ENCODE results near the gene PLLP. TPM values are rescaled to one million over a fixed set of nuclear protein-coding genes. Genes with fewer than 3 reads are reported as not detected.

Gene PLLP
- total RNA-seq, 2 donors from 2014 or later, result not detected

- H3K9me3 Mint-ChIP-seq, result no peaks in the 10 kb centered on the region
- no peak for ATAC-seq (replicated peaks)
- H3K27me3 Mint-ChIP-seq, result no peaks in the 10 kb centered on the region
- H3K36me3 Mint-ChIP-seq (ENCODE audit: low read depth), result peaks cover 47% of the 10 kb centered on the region
- H3K4me3 Mint-ChIP-seq, result no peak overlapping the region
- peak overlapping the region; percentile 8 for H3K27ac Mint-ChIP-seq
- peaks cover 18% of the 10 kb centered on the region for H3K4me1 Mint-ChIP-seq
Observed at GRCh38 chr16:57240851-57241250, 43.6 kb downstream of the PLLP start.

DNA sequence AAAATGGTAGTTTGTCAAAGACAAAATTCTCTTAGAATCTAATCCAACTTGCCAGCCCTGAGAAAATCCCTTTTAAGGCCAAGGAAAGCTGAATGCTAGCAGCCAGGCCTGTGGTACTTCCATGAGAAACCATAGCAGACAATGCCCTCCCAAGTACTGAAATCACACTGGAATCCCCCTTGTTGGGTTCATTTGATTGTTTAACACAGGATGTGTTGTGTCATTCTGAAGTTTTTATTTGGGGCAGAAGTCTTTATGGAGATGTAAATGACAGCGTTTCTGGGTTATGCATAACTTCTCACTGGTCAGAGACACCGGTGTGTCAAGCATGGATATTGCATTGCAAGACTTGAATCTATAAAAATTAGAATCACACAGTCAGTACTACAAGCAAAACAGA is 45.4 kb downstream of the PLLP start:
- H3K4me3 Mint-ChIP-seq, result no peak overlapping the region
- peaks cover 6% of the 10 kb centered on the region for H3K4me1 Mint-ChIP-seq
- peaks cover 60% of the 10 kb centered on the region for H3K36me3 Mint-ChIP-seq (ENCODE audit: low read depth)
- no peaks in the 10 kb centered on the region for H3K27me3 Mint-ChIP-seq
- H3K9me3 Mint-ChIP-seq, result no peaks in the 10 kb centered on the region
- ATAC-seq (replicated peaks), result peak; percentile 49
- H3K27ac Mint-ChIP-seq, result no peak overlapping the region

DNA sequence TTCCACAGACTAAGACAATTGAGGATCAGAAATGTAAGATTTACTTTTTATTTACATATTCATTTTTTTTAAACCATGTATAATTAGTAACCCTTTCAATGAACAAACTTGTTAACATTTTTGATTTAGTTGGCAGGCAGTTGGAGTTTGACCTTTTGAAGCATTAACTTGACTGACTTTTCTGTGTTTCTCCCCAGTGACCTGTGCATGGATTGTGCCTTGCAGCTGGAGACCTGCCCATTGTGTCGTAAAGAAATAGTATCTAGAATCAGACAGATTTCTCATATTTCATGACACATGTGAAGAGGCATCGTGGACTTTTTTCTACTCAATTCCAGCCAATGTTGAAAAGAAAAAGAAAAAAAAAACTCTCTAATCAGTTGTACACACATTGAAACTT is 45.8 kb downstream of the PLLP start:
- Mint-ChIP-seq H3K27me3 (no peaks in the 10 kb centered on the region), H3K27ac (no peak overlapping the region), H3K9me3 (no peaks in the 10 kb centered on the region), H3K36me3 (ENCODE audit: low read depth) (peaks cover 65% of the 10 kb centered on the region), H3K4me3 (no peak overlapping the region), H3K4me1 (peaks cover 8% of the 10 kb centered on the region)
- no peak for ATAC-seq (replicated peaks)

DNA sequence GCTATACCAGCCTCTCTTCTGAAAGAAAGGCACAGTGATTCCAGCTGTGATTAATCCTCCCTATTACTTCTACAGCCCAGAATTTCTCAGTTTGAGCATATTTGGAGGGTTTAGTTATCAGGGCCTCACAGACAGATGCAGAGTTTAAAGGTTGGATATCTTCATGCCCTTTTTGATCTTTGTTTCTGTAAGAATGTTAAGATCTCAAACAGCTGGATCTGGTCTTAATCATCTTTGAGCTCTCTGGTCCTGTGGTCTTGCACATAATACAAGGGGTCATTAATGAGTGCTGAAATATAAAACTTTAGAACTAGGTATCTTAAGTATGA is 48.5 kb downstream of the PLLP start:
- Mint-ChIP-seq H3K27ac (peak overlapping the region; percentile 70), H3K36me3 (ENCODE audit: low read depth) (peaks cover 92% of the 10 kb centered on the region), H3K4me1 (peaks cover 10% of the 10 kb centered on the region), H3K4me3 (no peak overlapping the region), H3K27me3 (no peaks in the 10 kb centered on the region), H3K9me3 (no peaks in the 10 kb centered on the region)
- ATAC-seq (replicated peaks), result no peak

DNA sequence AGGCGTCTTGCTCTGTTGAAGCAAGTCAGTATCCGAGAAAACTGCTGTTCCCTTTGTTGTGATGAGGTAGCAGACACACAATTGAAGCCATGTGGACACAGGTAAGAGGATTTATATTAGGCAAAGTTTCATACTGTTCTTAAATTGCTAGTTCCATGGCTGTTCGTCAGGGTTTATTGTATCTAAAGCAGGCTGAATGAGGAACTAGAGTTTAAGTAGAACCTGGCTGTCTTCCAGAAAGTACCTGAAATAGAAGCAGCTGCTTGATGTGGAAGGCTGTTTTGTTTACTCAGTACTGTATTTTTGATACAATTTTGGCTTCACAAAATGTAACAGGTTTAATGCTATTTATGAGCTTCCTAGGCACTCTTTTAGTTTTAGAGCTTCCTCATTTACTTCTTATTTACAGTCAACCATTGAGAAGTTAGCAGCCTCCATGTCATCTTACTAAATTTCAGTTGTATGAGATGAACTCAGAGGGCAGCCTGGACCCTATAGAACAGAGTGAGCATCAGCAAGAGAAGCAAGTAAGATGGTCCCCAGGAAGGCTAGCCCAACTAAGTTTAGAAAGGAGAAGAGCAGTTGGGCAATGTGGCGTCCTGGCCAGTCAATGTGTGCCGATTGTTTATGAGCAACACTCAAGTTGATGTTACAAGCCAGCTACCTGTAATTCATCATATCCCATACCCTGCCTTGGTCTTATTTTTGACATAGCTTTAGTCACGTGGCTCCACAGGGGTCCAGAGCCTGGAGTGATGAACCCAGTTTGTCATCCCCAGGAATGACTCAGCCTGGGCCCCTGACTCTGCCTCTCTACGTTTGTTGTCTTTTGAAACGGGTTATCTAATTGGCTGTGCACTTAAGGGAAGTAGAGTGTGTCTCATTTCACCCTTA is 49.1 kb downstream of the PLLP start:
- peaks cover 10% of the 10 kb centered on the region for H3K4me1 Mint-ChIP-seq
- H3K36me3 Mint-ChIP-seq (ENCODE audit: low read depth), result peaks cover 95% of the 10 kb centered on the region
- H3K27me3 Mint-ChIP-seq, result no peaks in the 10 kb centered on the region
- peak overlapping the region; percentile 70 for H3K27ac Mint-ChIP-seq
- no peak overlapping the region for H3K4me3 Mint-ChIP-seq
- ATAC-seq (replicated peaks), result peak; percentile 94
- no peaks in the 10 kb centered on the region for H3K9me3 Mint-ChIP-seq

DNA sequence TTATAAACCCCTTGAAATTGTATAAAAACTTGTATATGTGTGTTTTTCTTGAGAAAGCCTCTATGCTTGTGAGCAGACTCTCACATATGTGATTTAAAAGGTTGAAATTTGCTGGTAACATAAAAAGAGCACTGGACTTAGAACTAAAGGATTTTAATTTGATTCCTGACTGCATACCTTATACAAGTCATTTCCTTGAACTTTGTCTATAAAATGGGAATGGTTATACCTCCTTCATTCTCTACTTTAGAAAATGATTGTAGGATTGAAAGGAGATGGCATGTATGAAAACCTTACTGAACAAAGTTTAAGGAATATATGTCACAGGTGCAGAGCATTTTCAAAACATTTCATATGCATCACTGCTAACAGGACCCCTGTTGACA is 49.8 kb downstream of the PLLP start:
- H3K27ac Mint-ChIP-seq, result no peak overlapping the region
- ATAC-seq (replicated peaks), result no peak
- H3K4me3 Mint-ChIP-seq, result no peak overlapping the region
- no peaks in the 10 kb centered on the region for H3K9me3 Mint-ChIP-seq
- no peaks in the 10 kb centered on the region for H3K27me3 Mint-ChIP-seq
- peaks cover 10% of the 10 kb centered on the region for H3K4me1 Mint-ChIP-seq
- H3K36me3 Mint-ChIP-seq (ENCODE audit: low read depth), result peaks cover 95% of the 10 kb centered on the region

DNA sequence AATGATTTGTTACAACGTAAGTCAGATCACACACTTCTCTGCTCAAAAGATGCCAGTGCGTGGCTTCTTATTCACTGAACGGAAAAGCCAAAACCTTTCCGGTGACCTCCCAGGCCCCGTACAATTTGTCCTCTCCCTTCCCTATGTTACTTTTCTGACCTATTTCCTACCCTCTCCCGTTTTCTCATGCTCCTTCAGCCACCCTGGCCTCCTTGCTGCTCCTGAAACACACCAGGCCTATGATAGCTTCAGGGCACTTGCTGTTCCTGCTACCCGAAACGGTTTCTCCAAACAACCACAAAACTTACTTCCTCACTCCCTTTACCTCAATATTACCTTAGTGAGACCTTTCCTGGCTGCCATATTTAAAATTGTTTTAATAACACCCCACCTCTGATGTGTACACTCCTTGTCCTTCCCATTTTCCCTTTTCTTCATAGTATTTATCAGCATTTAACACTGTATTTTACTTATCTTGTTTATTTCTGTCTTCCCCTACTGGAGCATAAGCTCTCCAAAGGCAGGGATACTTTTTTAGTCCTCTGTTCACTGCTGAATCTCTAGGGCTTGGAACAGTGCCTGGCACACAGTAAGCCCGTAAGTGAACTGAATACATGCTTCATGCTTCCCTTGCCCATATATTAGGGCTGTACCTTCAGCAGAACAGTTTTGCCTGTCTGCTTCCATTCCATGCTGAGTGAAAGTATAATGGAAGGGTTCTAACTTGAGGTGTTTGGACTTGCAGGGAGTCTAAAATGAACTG is 50.3 kb downstream of the PLLP start:
- no peak overlapping the region for H3K4me3 Mint-ChIP-seq
- peak overlapping the region; percentile 4 for H3K27ac Mint-ChIP-seq
- no peaks in the 10 kb centered on the region for H3K27me3 Mint-ChIP-seq
- H3K4me1 Mint-ChIP-seq, result peaks cover 10% of the 10 kb centered on the region
- H3K9me3 Mint-ChIP-seq, result no peaks in the 10 kb centered on the region
- peaks cover 95% of the 10 kb centered on the region for H3K36me3 Mint-ChIP-seq (ENCODE audit: low read depth)
- no peak for ATAC-seq (replicated peaks)

- peaks cover 10% of the 10 kb centered on the region for H3K4me1 Mint-ChIP-seq
- no peak for ATAC-seq (replicated peaks)
- no peak overlapping the region for H3K27ac Mint-ChIP-seq
- H3K36me3 Mint-ChIP-seq (ENCODE audit: low read depth), result peaks cover 96% of the 10 kb centered on the region
- H3K9me3 Mint-ChIP-seq, result no peaks in the 10 kb centered on the region
- H3K27me3 Mint-ChIP-seq, result no peaks in the 10 kb centered on the region
- no peak overlapping the region for H3K4me3 Mint-ChIP-seq
Observed at GRCh38 chr16:57231821-57232350, 52.6 kb downstream of the PLLP start.

GRCh38 chr16:57229079-57229478 is 55.4 kb downstream of the PLLP start:
- H3K36me3 Mint-ChIP-seq (ENCODE audit: low read depth), result peaks cover 99% of the 10 kb centered on the region
- no peaks in the 10 kb centered on the region for H3K9me3 Mint-ChIP-seq
- no peak for ATAC-seq (replicated peaks)
- H3K27ac Mint-ChIP-seq, result no peak overlapping the region
- no peak overlapping the region for H3K4me3 Mint-ChIP-seq
- H3K4me1 Mint-ChIP-seq, result peaks cover 5% of the 10 kb centered on the region
- H3K27me3 Mint-ChIP-seq, result no peaks in the 10 kb centered on the region

DNA sequence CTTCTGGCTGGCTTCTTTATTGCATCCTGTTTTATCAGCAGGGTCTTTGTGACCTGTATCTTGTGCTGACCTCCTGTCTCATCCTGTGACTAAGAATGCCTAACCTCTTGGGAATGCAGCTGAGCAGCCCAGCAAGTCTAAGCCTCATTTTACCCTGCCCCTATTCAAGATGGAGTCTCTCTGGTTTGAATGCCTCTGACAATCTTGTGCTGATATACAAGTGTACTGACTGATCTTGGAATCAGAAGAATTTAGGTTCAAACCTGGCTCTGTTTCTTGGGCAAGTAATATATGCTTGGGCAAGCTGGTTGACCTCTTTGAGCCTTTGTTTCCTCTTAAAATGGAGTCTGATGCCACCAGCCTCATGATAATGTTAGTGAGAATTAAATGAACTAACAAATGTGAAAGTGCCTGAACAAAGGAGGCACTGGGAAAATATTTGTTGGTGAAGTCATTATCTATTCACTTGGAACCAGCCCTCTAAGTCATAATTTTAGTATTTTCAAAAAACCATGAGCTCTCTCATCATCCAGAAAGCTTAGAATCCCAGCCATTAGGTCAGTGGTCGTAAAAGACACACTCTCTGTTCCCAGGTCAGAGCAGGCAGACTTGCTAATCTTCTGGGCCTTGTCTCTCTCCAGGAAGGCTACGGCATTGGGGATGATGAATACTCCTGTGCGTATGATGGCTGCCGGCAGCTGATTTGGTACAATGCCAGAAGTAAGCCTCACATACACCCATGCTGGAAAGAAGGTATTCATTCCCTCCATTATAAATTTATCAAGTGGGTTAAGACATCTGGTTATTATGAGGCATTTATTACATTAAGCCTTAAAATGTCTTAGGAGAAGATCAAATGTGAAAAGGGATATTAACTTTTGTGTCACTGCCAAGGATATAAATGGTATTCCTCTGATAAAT is 57.5 kb downstream of the PLLP start:
- Mint-ChIP-seq H3K27me3 (no peaks in the 10 kb centered on the region), H3K27ac (no peak overlapping the region), H3K4me1 (no peaks in the 10 kb centered on the region), H3K9me3 (no peaks in the 10 kb centered on the region), H3K36me3 (ENCODE audit: low read depth) (peaks cover 99% of the 10 kb centered on the region), H3K4me3 (no peak overlapping the region)
- ATAC-seq (replicated peaks), result no peak

- ATAC-seq (replicated peaks), result no peak
- Mint-ChIP-seq H3K36me3 (ENCODE audit: low read depth) (peaks cover 99% of the 10 kb centered on the region), H3K4me1 (no peaks in the 10 kb centered on the region)
Observed at GRCh38 chr16:57225978-57226377, 58.5 kb downstream of the PLLP start.

DNA sequence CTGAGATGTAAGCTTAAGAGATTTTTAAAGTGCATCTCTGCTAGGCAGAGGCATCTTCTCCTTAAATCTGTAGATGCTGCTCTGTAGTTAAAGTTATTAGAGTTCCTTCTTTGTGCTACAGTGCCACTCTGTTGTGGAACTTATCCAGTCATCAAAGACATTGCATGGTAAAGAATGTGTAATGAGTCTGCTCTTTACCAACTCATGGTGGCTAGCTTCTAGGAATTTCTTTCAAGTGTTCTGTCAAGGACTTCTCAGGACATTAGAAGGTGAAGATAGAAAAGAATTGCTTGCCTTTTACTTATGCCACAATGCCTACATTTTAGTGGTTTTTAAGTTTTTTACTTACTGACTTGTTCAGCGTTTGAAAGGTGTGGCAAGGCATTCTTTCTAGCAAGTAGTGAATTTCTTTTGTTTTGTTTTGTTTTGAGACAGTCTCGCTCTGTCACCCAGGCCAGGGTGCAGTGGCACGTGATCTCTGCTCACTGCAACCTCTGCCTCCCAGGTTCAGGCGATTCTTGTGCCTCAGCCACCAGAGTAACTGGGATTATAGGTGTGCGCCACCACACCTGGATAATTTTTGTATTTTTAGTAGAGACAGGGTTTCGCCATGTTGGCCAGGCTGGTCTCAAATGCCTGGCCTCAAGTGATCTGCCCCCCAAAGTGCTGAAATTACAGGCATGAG is 59.7 kb downstream of the PLLP start:
- Mint-ChIP-seq H3K4me1 (no peaks in the 10 kb centered on the region), H3K27me3 (no peaks in the 10 kb centered on the region), H3K36me3 (ENCODE audit: low read depth) (peaks cover 99% of the 10 kb centered on the region)

More at GRCh38 chr16:57225978-57226377, 58.5 kb downstream of the PLLP start:
- Mint-ChIP-seq H3K9me3 (no peaks in the 10 kb centered on the region), H3K27me3 (no peaks in the 10 kb centered on the region), H3K4me3 (no peak overlapping the region), H3K27ac (no peak overlapping the region)

DNA sequence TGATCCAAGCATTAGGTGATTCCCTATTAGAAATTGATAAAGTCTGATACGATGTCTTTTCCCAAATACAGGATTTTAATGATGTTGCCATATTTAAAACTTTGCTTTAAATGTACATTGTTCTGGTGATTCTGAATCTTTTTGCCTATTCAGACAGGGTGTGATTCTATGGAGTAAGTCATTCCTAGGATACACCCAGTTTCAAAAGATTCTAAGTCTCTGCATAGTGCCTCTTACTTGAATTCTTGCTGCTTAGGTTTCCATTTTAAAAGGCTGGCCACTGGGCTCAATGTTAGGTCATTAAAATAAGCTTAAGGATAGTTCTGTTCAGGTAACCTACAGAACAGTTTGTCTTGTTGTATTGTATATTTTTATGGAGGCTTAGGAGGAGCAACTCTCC is 61.4 kb downstream of the PLLP start:
- H3K27ac Mint-ChIP-seq, result no peak overlapping the region
- peaks cover 3% of the 10 kb centered on the region for H3K9me3 Mint-ChIP-seq
- ATAC-seq (replicated peaks), result no peak
- H3K4me1 Mint-ChIP-seq, result peaks cover 4% of the 10 kb centered on the region
- no peak overlapping the region for H3K4me3 Mint-ChIP-seq
- peaks cover 100% of the 10 kb centered on the region for H3K36me3 Mint-ChIP-seq (ENCODE audit: low read depth)
- no peaks in the 10 kb centered on the region for H3K27me3 Mint-ChIP-seq

More for the DNA sequence above, 59.7 kb downstream of the PLLP start:
- H3K4me3 Mint-ChIP-seq, result no peak overlapping the region
- no peaks in the 10 kb centered on the region for H3K9me3 Mint-ChIP-seq
- no peak for ATAC-seq (replicated peaks)
- no peak overlapping the region for H3K27ac Mint-ChIP-seq

- no peak for ATAC-seq (replicated peaks)
- H3K27ac Mint-ChIP-seq, result no peak overlapping the region
- no peaks in the 10 kb centered on the region for H3K27me3 Mint-ChIP-seq
- H3K36me3 Mint-ChIP-seq (ENCODE audit: low read depth), result peaks cover 100% of the 10 kb centered on the region
- H3K9me3 Mint-ChIP-seq, result peaks cover 15% of the 10 kb centered on the region
- H3K4me3 Mint-ChIP-seq, result no peak overlapping the region
- peaks cover 4% of the 10 kb centered on the region for H3K4me1 Mint-ChIP-seq
Observed at GRCh38 chr16:57216968-57217367, 67.5 kb downstream of the PLLP start.

Data from activated T-helper 17 cell treated with anti-CD3 and anti-CD28 coated beads, Interleukin-2, amount 50 U/mL, for 72 hours (primary cell).